Measurements from ENCODE around the gene SYCP3. TPM values are rescaled to one million over a fixed set of nuclear protein-coding genes. Genes with fewer than 3 reads are reported as not detected.

Gene SYCP3
- total RNA-seq, 1 experiment from 2014 or later, result 0.19 TPM

DNA sequence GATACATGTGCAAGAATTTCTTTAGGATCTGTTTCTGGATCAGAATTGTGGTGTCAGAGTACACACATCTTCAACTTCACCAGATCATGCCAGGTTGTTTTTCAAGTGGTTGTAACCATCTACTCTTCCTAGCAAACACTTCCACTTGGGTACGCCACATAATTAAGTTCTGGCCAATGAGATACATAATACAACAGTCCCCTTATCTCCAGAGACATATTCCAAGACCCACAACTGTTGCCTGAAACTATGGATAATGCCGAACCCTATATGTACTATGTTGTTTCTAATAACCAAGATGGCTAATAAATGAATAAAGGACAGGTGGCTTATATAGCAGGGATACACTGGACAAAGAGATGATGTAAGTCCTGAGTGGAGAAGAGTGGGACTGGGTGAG lies 44.3 kb downstream of the SYCP3 start:
- no peak overlapping the region for H3K4me3 ChIP-seq (ENCODE audit: low read depth, low read length, poor library complexity, severe bottlenecking)
- CTCF ChIA-PET, result no interaction called here
- H3K27me3 ChIP-seq (replicated peaks; ENCODE audit: insufficient read depth, low read depth, low read length, poor library complexity), result no peaks in the 10 kb centered on the region
- no peaks in the 10 kb centered on the region for H3K4me1 ChIP-seq (ENCODE audit: insufficient read depth, low read length, poor library complexity, severe bottlenecking)
- no TSS peak for BruUV-seq (replicated peaks)
- no peak for TF ChIP-seq EZH2 (IDR thresholded peaks at IDR 0.05; ENCODE audit: borderline replicate concordance, low read depth, low read length, poor library complexity, severe bottlenecking)
- TF ChIP-seq, protein P1, sequence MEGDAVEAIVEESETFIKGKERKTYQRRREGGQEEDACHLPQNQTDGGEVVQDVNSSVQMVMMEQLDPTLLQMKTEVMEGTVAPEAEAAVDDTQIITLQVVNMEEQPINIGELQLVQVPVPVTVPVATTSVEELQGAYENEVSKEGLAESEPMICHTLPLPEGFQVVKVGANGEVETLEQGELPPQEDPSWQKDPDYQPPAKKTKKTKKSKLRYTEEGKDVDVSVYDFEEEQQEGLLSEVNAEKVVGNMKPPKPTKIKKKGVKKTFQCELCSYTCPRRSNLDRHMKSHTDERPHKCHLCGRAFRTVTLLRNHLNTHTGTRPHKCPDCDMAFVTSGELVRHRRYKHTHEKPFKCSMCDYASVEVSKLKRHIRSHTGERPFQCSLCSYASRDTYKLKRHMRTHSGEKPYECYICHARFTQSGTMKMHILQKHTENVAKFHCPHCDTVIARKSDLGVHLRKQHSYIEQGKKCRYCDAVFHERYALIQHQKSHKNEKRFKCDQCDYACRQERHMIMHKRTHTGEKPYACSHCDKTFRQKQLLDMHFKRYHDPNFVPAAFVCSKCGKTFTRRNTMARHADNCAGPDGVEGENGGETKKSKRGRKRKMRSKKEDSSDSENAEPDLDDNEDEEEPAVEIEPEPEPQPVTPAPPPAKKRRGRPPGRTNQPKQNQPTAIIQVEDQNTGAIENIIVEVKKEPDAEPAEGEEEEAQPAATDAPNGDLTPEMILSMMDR (conservative IDR thresholded peaks at IDR 0.05; ENCODE audit: low read depth, low read length), result no peak
- H3K27ac ChIP-seq (ENCODE audit: low read depth, low read length, poor library complexity, severe bottlenecking), result no peak overlapping the region
- no peak for DNase-seq (ENCODE audit: low spot score)
- H3K36me3 ChIP-seq (ENCODE audit: insufficient read depth, low read length, poor library complexity, severe bottlenecking), result no peaks in the 10 kb centered on the region
- no peaks in the 10 kb centered on the region for H3K9me3 ChIP-seq (ENCODE audit: low read depth, low read length, poor library complexity, severe bottlenecking)
- POLR2A ChIA-PET (ENCODE audit: low non-redundant PET), result no interaction called here
- intact Hi-C loops (cut with micrococcal nuclease; ENCODE audit: unreplicated experiment), result no loop called here

DNA sequence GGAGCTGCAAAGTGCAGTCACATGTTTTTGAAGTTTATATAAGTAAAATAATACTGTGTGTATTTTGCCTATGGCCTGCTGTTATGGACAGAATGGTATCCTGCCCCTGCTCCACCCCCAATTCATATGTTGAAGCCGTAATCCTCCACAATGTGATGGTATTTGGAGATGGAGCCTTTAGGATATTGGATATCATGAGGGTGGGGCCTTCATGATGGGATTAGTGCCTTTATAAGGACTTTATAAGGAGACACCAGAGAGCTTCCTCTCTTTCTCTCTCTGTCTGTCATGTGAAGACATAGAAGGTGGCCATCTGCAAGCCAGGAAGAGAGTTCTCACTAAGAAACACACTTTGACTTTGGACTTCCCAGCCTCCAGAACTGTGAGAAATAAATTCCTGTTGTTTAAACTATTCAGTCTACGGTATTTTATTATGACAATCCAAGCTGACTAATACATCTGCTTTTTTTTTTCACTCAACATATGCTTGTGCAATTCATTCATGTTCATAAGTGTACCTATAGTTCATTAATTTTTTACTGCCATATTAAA lies 44.9 kb downstream of the SYCP3 start:
- POLR2A ChIA-PET (ENCODE audit: low non-redundant PET), result interaction anchor here (0.7 kb wide), 1 partner anchor 450 kb away, joined by 5 read pairs; no protein-coding TSS in a partner anchor
- Histone ChIP-seq H3K9me3 (ENCODE audit: low read depth, low read length, poor library complexity, severe bottlenecking) (no peaks in the 10 kb centered on the region), H3K36me3 (ENCODE audit: insufficient read depth, low read length, poor library complexity, severe bottlenecking) (no peaks in the 10 kb centered on the region), H3K27ac (ENCODE audit: low read depth, low read length, poor library complexity, severe bottlenecking) (no peak overlapping the region), H3K4me3 (ENCODE audit: low read depth, low read length, poor library complexity, severe bottlenecking) (no peak overlapping the region), H3K4me1 (ENCODE audit: insufficient read depth, low read length, poor library complexity, severe bottlenecking) (no peaks in the 10 kb centered on the region), H3K27me3 (replicated peaks; ENCODE audit: insufficient read depth, low read depth, low read length, poor library complexity) (no peaks in the 10 kb centered on the region)
- intact Hi-C loops (cut with micrococcal nuclease; ENCODE audit: unreplicated experiment), result no loop called here
- no peak for TF ChIP-seq EZH2 (IDR thresholded peaks at IDR 0.05; ENCODE audit: borderline replicate concordance, low read depth, low read length, poor library complexity, severe bottlenecking)
- TF ChIP-seq, protein P1 (conservative IDR thresholded peaks at IDR 0.05; ENCODE audit: low read depth, low read length), result no peak
- CTCF ChIA-PET, result no interaction called here
- no peak for DNase-seq (ENCODE audit: low spot score)
- no TSS peak for BruUV-seq (replicated peaks)

DNA sequence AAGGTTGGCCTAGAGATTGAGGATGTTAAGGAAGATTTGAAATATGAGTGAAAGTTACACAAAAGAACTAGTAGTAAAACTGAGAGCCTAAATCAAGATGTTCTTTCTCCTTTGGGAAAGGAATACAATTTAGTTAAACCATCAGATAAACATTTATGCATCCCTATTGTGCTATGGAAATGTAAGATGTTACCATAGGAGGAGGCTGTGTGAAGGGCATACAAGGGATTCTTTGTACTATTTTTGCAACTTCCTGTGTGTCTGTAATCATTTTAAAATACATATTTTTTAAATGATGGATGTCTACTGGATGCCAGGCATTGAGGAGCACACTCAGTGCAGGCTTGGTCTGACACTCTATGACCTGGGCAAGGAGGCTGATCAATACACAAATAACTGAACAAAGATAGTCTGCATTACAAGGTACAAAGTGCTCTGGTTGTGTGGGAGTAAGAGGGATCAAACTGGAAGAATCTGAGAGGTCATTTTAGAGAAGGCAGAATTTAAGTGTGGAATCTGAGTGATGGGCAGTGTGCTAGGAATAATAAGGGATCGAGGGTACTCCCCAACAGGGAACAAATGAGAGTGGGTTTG lies 47.7 kb downstream of the SYCP3 start:
- CTCF ChIA-PET, result no interaction called here
- TF ChIP-seq EZH2 (IDR thresholded peaks at IDR 0.05; ENCODE audit: borderline replicate concordance, low read depth, low read length, poor library complexity, severe bottlenecking), result no peak
- TF ChIP-seq, protein P1 (conservative IDR thresholded peaks at IDR 0.05; ENCODE audit: low read depth, low read length), result no peak
- no TSS peak for BruUV-seq (replicated peaks)
- DNase-seq (ENCODE audit: low spot score), result no peak
- Histone ChIP-seq H3K36me3 (ENCODE audit: insufficient read depth, low read length, poor library complexity, severe bottlenecking) (no peaks in the 10 kb centered on the region), H3K9me3 (ENCODE audit: low read depth, low read length, poor library complexity, severe bottlenecking) (no peaks in the 10 kb centered on the region), H3K27ac (ENCODE audit: low read depth, low read length, poor library complexity, severe bottlenecking) (no peak overlapping the region), H3K27me3 (replicated peaks; ENCODE audit: insufficient read depth, low read depth, low read length, poor library complexity) (no peaks in the 10 kb centered on the region), H3K4me3 (ENCODE audit: low read depth, low read length, poor library complexity, severe bottlenecking) (no peak overlapping the region), H3K4me1 (ENCODE audit: insufficient read depth, low read length, poor library complexity, severe bottlenecking) (no peaks in the 10 kb centered on the region)
- POLR2A ChIA-PET (ENCODE audit: low non-redundant PET), result no interaction called here
- intact Hi-C loops (cut with micrococcal nuclease; ENCODE audit: unreplicated experiment), result no loop called here
